ENCODE results near the gene PTPRN2.
"Not testable (repeated sequence)": the region's sequence is repeated elsewhere in the genome, so short reads cannot be mapped to it uniquely, and the experiment has no call there.

The PTPRN2 gene

GRCh38 chr7:158302274-158303070, 285.2 kb downstream of the PTPRN2 start:
- DNase-seq (ENCODE audit: low read depth in 2 of 2): no peak

- DNase-seq (ENCODE audit: low read depth in 2 of 2): no peak
These were observed 286.4 kb downstream of the PTPRN2 start for GRCh38 chr7:158301207-158301606.

DNA sequence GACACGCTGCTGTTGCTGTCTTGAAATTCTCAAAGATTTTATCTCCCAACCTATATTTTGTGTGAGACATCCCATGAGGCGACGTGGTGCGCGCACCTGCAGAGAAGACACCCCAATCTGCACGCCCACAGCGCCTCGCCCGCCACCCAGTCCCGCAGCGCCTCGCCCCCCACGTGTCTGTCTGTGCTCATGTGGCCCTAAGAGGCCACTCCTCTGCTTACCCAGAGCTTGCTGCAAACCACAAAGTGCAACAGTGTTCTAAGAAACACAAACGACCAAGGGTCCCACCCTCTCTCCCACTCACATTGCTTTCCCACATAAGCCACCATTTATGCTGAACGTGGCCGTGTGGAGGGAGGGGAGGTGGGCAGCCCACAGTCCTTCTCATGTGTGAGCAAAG, 287.2 kb downstream of the PTPRN2 start:
- no peak for DNase-seq (ENCODE audit: low read depth in 2 of 2)

- DNase-seq (ENCODE audit: low read depth in 2 of 2): no peak
These were observed 288.0 kb downstream of the PTPRN2 start for GRCh38 chr7:158299607-158300006.

DNA sequence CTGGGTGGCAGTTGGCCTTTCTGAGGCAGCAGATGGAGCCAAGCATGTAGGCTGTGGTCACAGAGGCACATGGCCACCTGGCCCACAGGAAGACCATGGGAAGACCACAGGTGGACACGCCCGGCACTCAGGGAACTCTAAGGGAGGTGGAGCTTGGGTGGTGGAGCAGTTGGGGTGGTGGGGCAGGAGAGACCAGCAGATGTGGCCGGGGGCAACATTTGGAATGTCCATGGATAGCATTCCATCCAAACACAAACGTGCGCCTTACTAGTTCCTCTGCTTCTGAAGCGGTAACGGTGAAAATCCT, 290.9 kb downstream of the PTPRN2 start:
- DNase-seq (ENCODE audit: low read depth in 2 of 2): no peak

DNA sequence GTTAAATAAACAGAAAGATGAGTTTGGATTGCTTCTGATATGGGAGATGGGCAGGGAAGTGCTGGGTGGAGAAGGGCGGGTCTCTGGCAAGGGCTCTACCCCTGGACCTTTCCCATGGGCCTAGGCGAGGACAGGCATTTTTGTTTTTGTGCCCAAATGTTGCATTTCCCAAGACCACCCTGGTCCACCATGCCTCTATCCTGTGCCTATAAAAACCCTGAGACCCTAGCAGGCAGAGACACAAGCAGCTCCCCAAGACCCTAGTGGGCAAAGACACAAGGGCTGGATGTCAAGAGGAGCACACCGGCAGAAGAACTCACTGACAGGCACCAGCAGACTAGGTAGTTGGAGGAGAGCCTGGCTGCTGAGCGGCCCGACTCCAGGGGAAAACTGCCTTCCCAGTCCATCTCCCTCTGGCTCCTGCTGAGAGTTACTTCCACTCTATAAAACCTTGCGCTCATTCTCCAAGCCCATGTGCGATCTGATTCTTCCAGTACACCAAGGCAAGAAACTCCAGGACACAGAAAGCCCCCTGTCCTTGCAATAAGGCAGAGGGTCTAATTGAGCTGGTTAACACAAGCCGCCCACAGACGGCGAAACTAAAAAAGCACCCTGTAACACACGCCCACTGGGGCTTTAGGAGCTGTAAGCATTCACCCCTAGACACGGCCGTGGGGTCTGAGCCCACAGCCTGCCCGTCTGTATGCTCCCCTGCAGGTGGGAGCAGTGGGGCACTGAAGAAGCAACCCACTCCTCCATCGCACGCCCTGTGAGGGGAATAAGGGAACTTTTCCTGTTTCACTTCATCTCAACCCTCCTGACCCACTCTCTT, 291.4 kb downstream of the PTPRN2 start:
- DNase-seq (ENCODE audit: low read depth in 2 of 2): no peak

DNA sequence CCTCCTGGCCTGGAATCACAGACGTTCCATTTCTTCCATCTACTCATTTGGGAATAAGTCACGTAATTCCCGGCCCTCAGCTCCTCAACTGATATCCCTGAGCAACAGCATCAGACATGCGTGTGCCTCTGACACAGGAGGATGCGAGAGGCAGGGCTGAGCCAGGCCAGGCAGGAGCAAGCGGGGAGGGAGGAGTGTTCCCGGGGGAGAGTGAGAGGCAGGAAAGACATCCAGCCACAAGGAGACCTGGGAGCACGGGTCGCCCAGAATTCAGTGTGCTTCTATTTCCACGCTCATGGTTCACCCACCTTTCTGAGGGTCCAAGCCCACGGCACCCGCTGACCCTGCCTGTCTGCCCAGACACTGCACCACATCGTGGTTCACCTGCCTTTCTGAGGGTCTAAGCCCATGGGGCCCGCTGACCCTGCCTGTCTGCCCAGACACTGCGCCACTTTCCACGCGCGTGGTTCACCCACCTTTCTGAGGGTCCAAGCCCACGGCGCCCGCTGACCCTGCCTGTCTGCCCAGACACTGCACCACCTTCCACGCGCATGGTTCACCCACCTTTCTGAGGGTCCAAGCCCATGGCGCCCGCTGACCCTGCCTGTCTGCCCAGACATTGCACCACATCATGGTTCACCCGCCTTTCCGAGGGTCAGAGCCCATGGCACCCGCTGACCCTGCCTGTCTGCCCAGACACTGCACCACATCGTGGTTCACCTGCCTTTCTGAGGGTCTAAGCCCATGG, 293.0 kb downstream of the PTPRN2 start:
- not testable (repeated sequence) for DNase-seq (ENCODE audit: low read depth in 2 of 2)

- DNase-seq (ENCODE audit: low read depth in 2 of 2): no peak
These were observed 294.7 kb downstream of the PTPRN2 start for GRCh38 chr7:158292948-158293347.

DNA sequence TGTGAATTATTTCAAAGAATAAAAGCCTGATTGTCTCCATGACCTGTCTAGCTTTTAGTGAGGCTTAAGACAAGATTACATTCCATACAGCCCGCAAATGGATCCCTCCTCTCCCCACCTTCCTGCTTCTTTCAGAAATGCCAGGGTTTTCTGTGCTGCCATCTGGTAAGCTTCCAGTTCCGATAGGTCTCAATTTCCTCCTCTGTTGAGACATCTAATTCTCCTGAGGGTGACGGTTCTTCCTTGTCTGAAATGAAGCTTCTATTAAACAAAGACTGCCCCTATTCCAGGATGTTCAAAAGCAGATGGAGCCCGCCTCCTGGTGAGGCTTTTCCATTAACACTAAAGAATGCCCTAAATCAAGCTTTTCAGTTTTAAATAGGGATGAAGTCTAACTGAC, 295.6 kb downstream of the PTPRN2 start:
- DNase-seq (ENCODE audit: low read depth in 2 of 2): no peak

DNA sequence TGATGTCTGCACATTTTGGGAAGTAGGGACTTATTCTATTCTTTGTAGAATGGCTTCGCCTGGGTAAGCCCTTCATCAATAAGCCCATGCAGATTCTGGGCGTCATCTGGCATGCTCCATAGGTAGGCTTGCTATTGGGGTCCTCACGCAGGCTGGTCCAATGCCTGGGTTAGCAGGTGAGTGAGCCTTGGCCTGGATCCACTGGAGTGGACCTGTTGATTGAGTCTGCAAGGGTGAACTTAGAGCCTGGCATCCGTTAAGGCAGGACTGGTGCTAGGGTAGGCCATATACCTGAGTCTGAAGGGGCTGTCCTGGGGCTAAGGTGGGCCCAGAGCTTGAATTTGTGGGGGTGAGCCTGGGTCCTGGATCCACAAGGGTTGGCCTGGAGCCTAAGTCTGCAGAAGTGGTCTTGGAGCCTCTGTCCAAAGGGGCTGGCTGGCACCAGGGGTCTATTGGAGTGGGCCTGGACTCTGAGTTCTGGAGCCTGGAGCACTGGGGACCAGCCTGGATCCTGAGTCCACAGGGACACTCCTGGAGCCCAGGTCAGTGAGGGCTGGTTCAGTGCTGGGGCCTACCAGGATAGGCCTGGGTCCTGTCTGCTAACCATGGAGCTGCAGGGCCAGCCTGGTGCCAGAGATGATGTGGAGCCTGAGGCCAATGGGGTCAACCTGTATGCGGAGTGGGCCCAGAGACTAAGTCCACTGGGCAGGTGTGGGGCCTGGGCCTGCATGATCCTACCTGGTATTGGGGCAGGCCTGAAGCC, 297.7 kb downstream of the PTPRN2 start:
- no peak for DNase-seq (ENCODE audit: low read depth in 2 of 2)

DNA sequence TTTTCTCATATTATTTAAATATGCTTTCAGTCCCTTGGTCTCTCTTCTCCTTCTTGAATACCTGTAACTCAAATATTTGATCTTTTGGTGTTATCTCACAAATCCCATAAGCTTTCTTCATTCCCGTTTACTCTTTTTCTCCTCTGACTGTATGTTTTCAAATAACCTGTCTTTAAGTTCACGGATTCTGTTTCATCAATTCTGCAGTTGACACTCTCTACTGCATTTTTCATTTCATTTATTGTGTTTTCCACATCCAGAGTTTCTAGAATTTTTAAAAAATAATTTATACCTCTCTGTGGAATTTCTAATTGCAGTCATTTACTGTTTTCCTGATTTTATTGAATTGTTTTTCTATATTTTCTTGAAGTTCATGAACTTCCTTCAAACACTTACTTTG, 298.4 kb downstream of the PTPRN2 start:
- DNase-seq (ENCODE audit: low read depth in 2 of 2): no peak

GRCh38 chr7:158286210-158286609, 301.4 kb downstream of the PTPRN2 start:
- DNase-seq (ENCODE audit: low read depth in 2 of 2): no peak

DNA sequence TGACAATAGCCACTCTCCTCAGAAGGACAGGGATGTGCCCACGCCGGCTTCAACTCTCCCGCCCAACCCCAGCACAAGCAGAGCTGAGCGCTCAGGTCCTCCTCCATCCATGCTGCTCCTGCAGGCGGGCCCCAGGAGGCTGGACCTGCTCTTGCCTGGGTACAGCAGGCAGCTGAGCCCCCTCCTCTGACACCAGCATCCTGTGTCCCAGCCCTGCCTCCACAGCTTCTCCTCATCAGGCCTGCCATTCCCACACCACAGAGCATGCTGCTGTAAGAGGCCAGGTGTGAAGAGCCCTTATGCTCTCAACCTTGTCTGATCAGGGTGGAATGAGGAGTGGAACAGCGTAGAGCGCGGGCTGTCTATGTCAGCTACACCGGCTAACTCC, 302.2 kb downstream of the PTPRN2 start:
- no peak for DNase-seq (ENCODE audit: low read depth in 2 of 2)

GRCh38 chr7:158284617-158285382, 302.8 kb downstream of the PTPRN2 start:
- no peak for DNase-seq (ENCODE audit: low read depth in 2 of 2)

GRCh38 chr7:158284121-158284520, 303.5 kb downstream of the PTPRN2 start:
- DNase-seq (ENCODE audit: low read depth in 2 of 2): no peak

GRCh38 chr7:158283016-158283974, 304.3 kb downstream of the PTPRN2 start:
- no peak for DNase-seq (ENCODE audit: low read depth in 2 of 2)

DNA sequence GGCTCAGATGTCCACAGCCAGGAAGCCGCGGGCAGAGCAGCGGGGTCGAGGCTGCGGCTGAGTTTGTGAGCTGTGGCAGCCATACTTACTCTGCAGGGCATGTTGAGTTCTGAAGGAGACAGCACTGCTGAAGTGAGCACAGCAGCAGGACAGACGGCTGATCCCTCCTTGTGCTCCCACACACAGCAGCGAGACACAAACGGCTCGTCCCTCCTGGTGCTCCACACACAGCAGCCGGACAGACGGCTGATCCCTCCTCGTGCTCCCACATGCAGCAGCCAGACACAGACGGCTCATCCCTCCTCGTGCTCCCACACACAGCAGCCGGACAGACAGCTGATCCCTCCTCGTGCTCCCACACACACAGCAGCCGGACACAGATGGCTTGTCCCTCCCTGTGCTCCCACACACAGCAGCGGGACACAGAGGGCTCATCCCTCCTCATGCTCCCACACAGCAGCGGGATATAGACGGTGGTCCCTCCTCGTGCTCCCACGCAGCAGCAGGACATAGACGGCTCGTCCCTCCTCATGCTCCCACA, 305.1 kb downstream of the PTPRN2 start:
- DNase-seq (ENCODE audit: low read depth in 2 of 2): no peak

- no peak for DNase-seq (ENCODE audit: low read depth in 2 of 2)
These were observed 306.2 kb downstream of the PTPRN2 start for GRCh38 chr7:158281441-158281840.

DNA sequence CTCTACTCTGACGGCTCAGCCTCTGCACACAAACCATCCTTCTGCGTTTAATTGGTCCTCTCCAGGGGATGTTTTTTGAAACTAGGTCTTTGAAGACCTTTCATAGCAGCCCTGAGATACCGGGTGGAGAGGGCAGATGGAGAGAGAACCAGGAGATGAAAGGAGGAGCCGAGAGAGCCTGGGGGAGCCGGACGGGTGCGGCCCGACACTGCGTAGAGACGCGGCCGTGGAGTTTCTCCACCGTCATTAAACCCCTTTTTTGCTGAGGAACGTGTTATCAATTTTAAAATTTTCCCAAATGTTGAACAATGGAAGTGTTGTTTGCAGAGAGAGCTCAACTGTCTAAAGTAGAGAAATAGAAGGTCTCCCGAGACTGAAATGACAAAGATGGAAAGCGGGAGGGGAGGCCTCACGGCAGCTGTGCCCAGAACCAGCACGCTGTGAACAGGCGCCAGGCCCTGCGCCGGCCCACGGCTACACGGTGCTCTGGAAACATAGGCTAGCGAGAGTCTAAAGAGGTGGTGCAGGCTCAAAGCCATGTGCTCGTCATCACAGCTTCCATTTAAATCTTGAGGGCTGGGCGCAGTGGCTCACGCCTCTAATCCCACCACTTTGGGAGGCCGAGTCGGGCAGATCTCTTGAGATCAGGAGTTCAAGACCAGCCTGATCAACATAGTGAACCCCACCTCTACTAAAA, 307.0 kb downstream of the PTPRN2 start:
- no peak for DNase-seq (ENCODE audit: low read depth in 2 of 2)

Measured in activated CD4-positive, alpha-beta T cell treated with anti-CD3 and anti-CD28 coated beads for 24 hours (primary cell).